KMS-11 (cell line): ENCODE results near the gene NLGN1.

ENCODE experiments used
- H2AFZ ChIP-seq: fragments of 200-600 bp; sonication (generic); 2 replicates; pipeline ENCODE4 v1.6.1; 2016; ENCODE audit warnings: antibody characterized with exemption, mixed run types, low read depth
- H3K27ac ChIP-seq: fragments of 200-600 bp; sonication (generic); 2 replicates; pipeline ENCODE4 v1.6.1; 2016; ENCODE audit warnings: mild to moderate bottlenecking, mixed run types
- H3K27me3 ChIP-seq: fragments of 200-600 bp; sonication (generic); 2 replicates; pipeline ENCODE4 v1.6.1; 2017; ENCODE audit warnings: mild to moderate bottlenecking, low read depth, mixed run types, moderate library complexity; ENCODE audit not compliant: insufficient read depth
- H3K36me3 ChIP-seq: fragments of 200-600 bp; sonication (generic); 2 replicates; pipeline ENCODE4 v1.6.1; 2017; ENCODE audit warnings: mild to moderate bottlenecking, mixed run types; ENCODE audit not compliant: insufficient read depth
- H3K4me1 ChIP-seq: fragments of 200-600 bp; sonication (generic); 2 replicates; pipeline ENCODE4 v1.6.1; 2016; ENCODE audit warnings: mild to moderate bottlenecking, low read depth, mixed run types; ENCODE audit not compliant: poor library complexity, severe bottlenecking
- H3K4me2 ChIP-seq: fragments of 200-600 bp; sonication (generic); 2 replicates; pipeline ENCODE4 v1.7.0; 2016; ENCODE audit warnings: mild to moderate bottlenecking, mixed run types
- H3K4me3 ChIP-seq: fragments of 200-600 bp; sonication (generic); IDR thresholded peaks from 2 replicates; pipeline ENCODE4 v1.6.1; 2017; ENCODE audit warnings: low read depth, low read length, mixed read lengths; ENCODE audit not compliant: insufficient read depth
- H3K79me2 ChIP-seq: fragments of 200-600 bp; sonication (generic); 2 replicates; pipeline ENCODE4 v1.6.1; 2016; ENCODE audit warnings: low read depth, mixed run types; ENCODE audit not compliant: insufficient read depth
- H3K9ac ChIP-seq: fragments of 200-600 bp; sonication (generic); 2 replicates; pipeline ENCODE4 v1.6.1; 2016; ENCODE audit warnings: mild to moderate bottlenecking, mixed run types
- H4K20me1 ChIP-seq: fragments of 200-600 bp; sonication (generic); 2 replicates; pipeline ENCODE4 v1.6.1; 2016; ENCODE audit warnings: mild to moderate bottlenecking, mixed run types; ENCODE audit not compliant: insufficient read depth
- TF ChIP-seq, protein P1 (sequence below): fragments of 200-600 bp; sonication (generic); conservative IDR thresholded peaks from 2 replicates; pipeline ENCODE4 v1.6.1; 2017; ENCODE audit warnings: low read depth, mild to moderate bottlenecking, antibody characterized with exemption, low read length, moderate library complexity, mixed read lengths

The NLGN1 gene

DNA sequence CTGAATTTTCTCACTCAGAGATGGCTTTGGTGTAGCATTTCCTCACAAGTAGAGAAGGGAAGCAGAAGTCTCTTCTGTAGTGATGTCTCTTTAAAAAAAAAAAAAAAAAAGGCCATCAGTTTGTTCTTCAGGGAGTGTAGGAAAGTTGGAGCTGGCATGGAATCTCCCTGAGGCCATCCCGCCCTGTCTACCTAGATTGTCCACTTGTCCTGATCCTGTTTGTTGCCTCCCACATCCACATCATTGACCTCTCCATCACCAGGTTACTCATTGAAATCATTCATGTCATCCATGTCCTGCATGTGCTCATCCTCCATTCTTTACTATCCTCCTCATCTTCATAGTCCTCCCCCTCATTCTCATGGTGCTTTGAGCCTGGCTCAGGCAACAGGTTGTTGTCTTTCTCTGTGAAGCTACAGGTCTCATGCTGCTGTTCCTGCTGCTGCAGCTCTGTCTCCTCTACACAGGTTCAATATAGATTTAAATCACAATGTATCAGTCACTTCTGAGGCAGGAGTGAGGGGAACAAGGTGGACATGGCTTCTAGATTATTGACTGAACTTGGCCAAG is 905.3 kb downstream of the NLGN1 start:
- Histone ChIP-seq H3K4me2 (no peak overlapping the region), H3K36me3 (no peaks in the 10 kb centered on the region), H3K9ac (no peak overlapping the region), H2AFZ (no peak overlapping the region), H3K27ac (no peak overlapping the region), H3K4me3 (no peak overlapping the region), H3K27me3 (no peaks in the 10 kb centered on the region), H3K79me2 (no peaks in the 10 kb centered on the region), H4K20me1 (no peaks in the 10 kb centered on the region), H3K4me1 (no peaks in the 10 kb centered on the region)
- TF ChIP-seq, protein P1, sequence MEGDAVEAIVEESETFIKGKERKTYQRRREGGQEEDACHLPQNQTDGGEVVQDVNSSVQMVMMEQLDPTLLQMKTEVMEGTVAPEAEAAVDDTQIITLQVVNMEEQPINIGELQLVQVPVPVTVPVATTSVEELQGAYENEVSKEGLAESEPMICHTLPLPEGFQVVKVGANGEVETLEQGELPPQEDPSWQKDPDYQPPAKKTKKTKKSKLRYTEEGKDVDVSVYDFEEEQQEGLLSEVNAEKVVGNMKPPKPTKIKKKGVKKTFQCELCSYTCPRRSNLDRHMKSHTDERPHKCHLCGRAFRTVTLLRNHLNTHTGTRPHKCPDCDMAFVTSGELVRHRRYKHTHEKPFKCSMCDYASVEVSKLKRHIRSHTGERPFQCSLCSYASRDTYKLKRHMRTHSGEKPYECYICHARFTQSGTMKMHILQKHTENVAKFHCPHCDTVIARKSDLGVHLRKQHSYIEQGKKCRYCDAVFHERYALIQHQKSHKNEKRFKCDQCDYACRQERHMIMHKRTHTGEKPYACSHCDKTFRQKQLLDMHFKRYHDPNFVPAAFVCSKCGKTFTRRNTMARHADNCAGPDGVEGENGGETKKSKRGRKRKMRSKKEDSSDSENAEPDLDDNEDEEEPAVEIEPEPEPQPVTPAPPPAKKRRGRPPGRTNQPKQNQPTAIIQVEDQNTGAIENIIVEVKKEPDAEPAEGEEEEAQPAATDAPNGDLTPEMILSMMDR = no peak

DNA sequence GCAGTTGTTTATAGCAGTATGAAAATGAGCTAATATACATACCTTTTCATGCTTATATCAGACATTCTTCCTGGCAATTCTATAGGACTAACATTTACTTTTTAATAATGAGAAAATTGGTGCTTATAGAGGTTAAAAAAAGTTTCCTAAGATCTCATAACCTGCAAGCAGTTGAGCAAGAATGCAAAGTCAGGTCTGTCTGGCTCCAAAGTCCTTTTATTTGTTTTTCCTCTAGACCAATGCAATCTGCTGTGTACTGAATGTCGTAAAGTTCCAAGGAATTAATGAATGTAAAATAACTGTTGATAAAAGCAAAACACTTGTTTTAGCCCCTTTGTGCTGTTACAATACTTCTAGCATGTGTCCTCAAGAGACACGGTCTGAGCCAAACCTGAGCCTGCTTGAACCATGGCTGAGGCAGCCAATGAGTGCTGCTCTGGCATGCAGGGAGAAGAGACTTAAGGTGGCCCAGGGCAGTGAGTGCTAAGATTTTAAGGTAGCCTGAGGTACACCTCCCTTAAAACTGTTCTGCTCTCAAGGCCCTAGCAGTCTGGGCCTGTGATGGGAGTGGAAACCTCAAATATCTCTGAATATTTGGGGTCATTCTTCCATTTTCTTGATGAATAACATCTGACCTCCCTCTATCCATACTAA is 906.5 kb downstream of the NLGN1 start:
- H4K20me1 ChIP-seq = no peaks in the 10 kb centered on the region
- no peaks in the 10 kb centered on the region for H3K4me1 ChIP-seq
- H3K9ac ChIP-seq = no peak overlapping the region
- H3K79me2 ChIP-seq = no peaks in the 10 kb centered on the region
- H3K4me2 ChIP-seq = no peak overlapping the region
- H3K4me3 ChIP-seq = no peak overlapping the region
- H3K27ac ChIP-seq = no peak overlapping the region
- TF ChIP-seq, protein P1 = no peak
- H3K36me3 ChIP-seq = no peaks in the 10 kb centered on the region
- H2AFZ ChIP-seq = no peak overlapping the region
- no peaks in the 10 kb centered on the region for H3K27me3 ChIP-seq

DNA sequence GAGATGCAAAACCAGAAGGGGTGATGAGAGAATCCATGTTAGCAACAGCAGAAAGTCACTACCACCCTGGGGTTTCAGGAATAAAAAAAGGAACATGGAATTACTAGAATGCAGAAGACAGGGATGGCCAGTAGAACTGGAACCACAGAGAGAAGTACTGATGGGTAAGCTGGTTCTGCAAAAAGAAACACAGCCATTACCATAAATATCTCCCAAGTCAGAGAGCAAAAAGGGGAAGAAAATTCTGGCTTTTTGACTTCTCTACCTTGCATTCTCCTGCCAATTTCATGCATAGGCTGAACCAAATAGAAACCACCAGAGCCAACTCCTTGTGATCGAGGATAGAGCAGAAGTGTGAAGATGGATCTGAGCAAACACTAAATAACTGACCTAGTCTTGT is 911.2 kb downstream of the NLGN1 start:
- no peak overlapping the region for H2AFZ ChIP-seq
- H4K20me1 ChIP-seq = no peaks in the 10 kb centered on the region
- H3K36me3 ChIP-seq = no peaks in the 10 kb centered on the region
- H3K4me2 ChIP-seq = no peak overlapping the region
- H3K4me3 ChIP-seq = no peak overlapping the region
- no peaks in the 10 kb centered on the region for H3K79me2 ChIP-seq
- H3K4me1 ChIP-seq = no peaks in the 10 kb centered on the region
- no peak overlapping the region for H3K27ac ChIP-seq
- H3K27me3 ChIP-seq = no peaks in the 10 kb centered on the region
- TF ChIP-seq, protein P1 = no peak
- H3K9ac ChIP-seq = no peak overlapping the region

DNA sequence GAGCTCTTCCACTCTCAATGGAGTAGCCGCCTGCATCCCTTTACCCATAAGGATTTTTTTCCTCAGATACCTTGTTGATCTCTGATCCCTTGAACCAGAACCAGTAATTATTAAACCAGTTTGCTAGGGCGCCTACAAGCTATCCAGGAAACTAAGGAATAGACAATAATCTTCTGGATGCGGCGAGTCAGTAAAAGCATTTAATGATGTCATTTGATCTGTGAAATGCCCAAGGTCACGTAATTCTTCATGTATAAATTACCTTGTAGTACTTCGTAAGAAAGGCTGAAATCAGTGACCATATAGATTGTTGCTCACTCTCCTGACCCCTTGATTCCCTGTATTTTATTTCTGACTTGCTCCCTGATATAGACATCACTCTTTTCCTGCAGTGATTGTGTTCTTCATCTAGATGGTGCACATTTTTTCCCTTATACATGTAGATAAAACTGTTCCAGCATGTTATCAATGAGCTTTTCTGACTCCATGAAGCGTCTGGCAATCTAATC is 913.0 kb downstream of the NLGN1 start:
- Histone ChIP-seq H3K4me2 (no peak overlapping the region), H3K27ac (no peak overlapping the region), H2AFZ (no peak overlapping the region), H3K36me3 (no peaks in the 10 kb centered on the region), H3K4me3 (no peak overlapping the region), H3K4me1 (no peaks in the 10 kb centered on the region), H3K79me2 (no peaks in the 10 kb centered on the region), H4K20me1 (no peaks in the 10 kb centered on the region), H3K9ac (no peak overlapping the region), H3K27me3 (no peaks in the 10 kb centered on the region)
- TF ChIP-seq, protein P1 = no peak
